ENCODE measurements around the gene METTL25B. TPM values are rescaled to one million over a fixed set of nuclear protein-coding genes. Genes with fewer than 3 reads are reported as not detected.
"Not testable (repeated sequence)": the region's sequence is repeated elsewhere in the genome, so short reads cannot be mapped to it uniquely, and the experiment has no call there.

METTL25B gene
- total RNA-seq, 4 donors from 2014 or later, result 9.7 to 44.9 (median 17.6) TPM

GRCh38 chr1:156756355-156756754 lies 28.1 kb downstream of the METTL25B start:
- Histone ChIP-seq H3K27me3 (no peaks in the 10 kb centered on the region), H3K27ac (no peak overlapping the region), H3K4me1 (peaks cover 0 to 20% (median 9%) of the 10 kb centered on the region in 3 donors), H3K36me3 (no peaks in the 10 kb centered on the region), H3K4me3 (no peak overlapping the region), H3K9me3 (no peaks in the 10 kb centered on the region)
- WGBS, 2 donors, result 87 to 100% methylated on average over 1 of the region's 1 CpG
- DNase-seq, result no peak
- intact Hi-C loops (cut with DNase I), result no loop called here
- no peak for TF ChIP-seq POLR2A (IDR thresholded peaks at IDR 0.05)
- TF ChIP-seq, protein P1, sequence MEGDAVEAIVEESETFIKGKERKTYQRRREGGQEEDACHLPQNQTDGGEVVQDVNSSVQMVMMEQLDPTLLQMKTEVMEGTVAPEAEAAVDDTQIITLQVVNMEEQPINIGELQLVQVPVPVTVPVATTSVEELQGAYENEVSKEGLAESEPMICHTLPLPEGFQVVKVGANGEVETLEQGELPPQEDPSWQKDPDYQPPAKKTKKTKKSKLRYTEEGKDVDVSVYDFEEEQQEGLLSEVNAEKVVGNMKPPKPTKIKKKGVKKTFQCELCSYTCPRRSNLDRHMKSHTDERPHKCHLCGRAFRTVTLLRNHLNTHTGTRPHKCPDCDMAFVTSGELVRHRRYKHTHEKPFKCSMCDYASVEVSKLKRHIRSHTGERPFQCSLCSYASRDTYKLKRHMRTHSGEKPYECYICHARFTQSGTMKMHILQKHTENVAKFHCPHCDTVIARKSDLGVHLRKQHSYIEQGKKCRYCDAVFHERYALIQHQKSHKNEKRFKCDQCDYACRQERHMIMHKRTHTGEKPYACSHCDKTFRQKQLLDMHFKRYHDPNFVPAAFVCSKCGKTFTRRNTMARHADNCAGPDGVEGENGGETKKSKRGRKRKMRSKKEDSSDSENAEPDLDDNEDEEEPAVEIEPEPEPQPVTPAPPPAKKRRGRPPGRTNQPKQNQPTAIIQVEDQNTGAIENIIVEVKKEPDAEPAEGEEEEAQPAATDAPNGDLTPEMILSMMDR (IDR thresholded peaks at IDR 0.05), result no peak

GRCh38 chr1:156757572-156758253 lies 29.4 kb downstream of the METTL25B start:
- H3K9me3 ChIP-seq; H3K36me3 ChIP-seq; H3K27ac ChIP-seq; intact Hi-C loops (cut with DNase I); DNase-seq; H3K27me3 ChIP-seq; H3K4me3 ChIP-seq: not testable (repeated sequence)
- peaks cover 0 to 13% (median 9%) of the 10 kb centered on the region in 3 donors for H3K4me1 ChIP-seq
- WGBS, 2 donors, result 86 to 94% methylated on average over 10 of the region's 10 CpGs

DNA sequence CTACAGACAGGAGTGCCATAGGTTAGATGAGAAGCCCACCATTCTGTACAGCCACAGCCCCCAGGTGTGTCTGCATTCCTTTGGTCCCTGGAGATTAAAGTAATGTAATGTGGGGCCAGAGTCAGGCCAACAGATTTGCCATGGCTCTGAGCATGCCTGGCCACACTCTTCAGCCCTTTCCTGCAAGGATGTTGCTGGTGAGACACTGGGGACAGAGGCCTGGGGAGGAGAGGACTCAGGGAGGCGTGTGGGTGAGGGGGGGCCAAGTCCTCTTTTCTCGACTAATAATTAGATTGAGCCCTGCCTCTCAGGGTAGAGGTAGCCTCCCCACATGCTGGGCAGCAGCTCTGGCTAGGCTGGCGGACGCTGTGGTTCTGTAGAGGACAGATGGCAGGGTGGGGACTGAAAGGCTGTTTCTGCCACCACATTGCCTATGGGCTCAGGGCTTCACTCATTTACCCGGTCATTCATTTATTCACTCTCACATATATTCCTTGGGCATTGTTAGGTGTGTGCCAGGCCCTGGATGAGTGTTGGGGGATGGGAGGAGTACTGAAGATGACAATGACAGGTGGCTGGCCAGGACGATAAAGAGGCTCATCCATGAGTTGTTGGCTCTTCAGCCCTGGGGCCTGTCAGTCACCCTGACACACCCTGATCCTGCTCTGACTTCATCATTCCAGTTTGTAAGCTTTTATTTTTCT lies 32.0 kb downstream of the METTL25B start:
- DNase-seq, result no peak
- WGBS, 2 donors, result 51 to 68% methylated on average over 2 to 3 of the region's 6 CpGs
- TF ChIP-seq POLR2A (IDR thresholded peaks at IDR 0.05), result no peak
- TF ChIP-seq, protein P1 (IDR thresholded peaks at IDR 0.05), result no peak
- Histone ChIP-seq H3K36me3 (no peaks in the 10 kb centered on the region), H3K4me1 (no peaks in the 10 kb centered on the region), H3K27ac (no peak overlapping the region), H3K27me3 (no peaks in the 10 kb centered on the region), H3K9me3 (no peaks in the 10 kb centered on the region), H3K4me3 (no peak overlapping the region)
- intact Hi-C loops (cut with DNase I), result no loop called here

DNA sequence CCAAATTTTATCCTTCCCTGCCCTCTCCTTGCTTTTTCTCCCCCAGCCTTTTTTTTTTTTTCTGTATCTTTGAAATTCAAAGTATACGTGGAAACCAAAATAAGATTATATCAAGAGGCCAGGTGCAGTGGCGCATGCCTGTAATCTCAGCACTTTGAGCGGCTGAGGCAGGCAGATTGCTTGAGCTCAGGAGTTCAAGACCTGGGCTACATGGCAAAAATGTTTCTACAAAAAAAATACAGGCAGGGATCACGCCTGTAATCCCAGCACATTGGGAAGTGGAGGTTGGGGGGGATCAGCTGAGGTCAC lies 32.5 kb downstream of the METTL25B start:
- no peaks in the 10 kb centered on the region for H3K27me3 ChIP-seq
- WGBS, 2 donors, result 77 to 83% methylated on average over 2 to 4 of the region's 4 CpGs
- intact Hi-C loops (cut with DNase I), result no loop called here

GRCh38 chr1:156765136-156765535 lies 36.9 kb downstream of the METTL25B start:
- intact Hi-C loops (cut with DNase I), result not testable (repeated sequence)

More for the DNA sequence above, 32.5 kb downstream of the METTL25B start:
- H3K9me3 ChIP-seq, result no peaks in the 10 kb centered on the region
- no peak for DNase-seq
- H3K36me3 ChIP-seq, result no peaks in the 10 kb centered on the region
- H3K27ac ChIP-seq, result no peak overlapping the region
- TF ChIP-seq, protein P1 (IDR thresholded peaks at IDR 0.05), result no peak
- TF ChIP-seq POLR2A (IDR thresholded peaks at IDR 0.05), result no peak
- peaks cover 0 to 3% (median 1%) of the 10 kb centered on the region in 3 donors for H3K4me1 ChIP-seq
- no peak overlapping the region for H3K4me3 ChIP-seq

GRCh38 chr1:156765666-156766065 lies 37.4 kb downstream of the METTL25B start:
- TF ChIP-seq, protein P1 (IDR thresholded peaks at IDR 0.05), result no peak
- TF ChIP-seq POLR2A (IDR thresholded peaks at IDR 0.05), result no peak
- intact Hi-C loops (cut with DNase I), result no loop called here
- no peak for DNase-seq
- Histone ChIP-seq H3K36me3 (peaks cover 0 to 8% (median 0%) of the 10 kb centered on the region in 3 donors), H3K27ac (peak overlapping the region in 2 of 4 donors; percentile 84 to 98), H3K4me3 (peak overlapping the region in 1 of 4 donors; percentile 77), H3K9me3 (no peaks in the 10 kb centered on the region), H3K4me1 (peaks cover 17 to 43% (median 30%) of the 10 kb centered on the region in 3 donors), H3K27me3 (no peaks in the 10 kb centered on the region)
- WGBS, 2 donors, result 73 to 88% methylated on average over 2 to 5 of the region's 5 CpGs

More at GRCh38 chr1:156765136-156765535, 36.9 kb downstream of the METTL25B start:
- H3K4me3 ChIP-seq, H3K27me3 ChIP-seq, H3K36me3 ChIP-seq, DNase-seq, H3K27ac ChIP-seq, H3K9me3 ChIP-seq: not testable (repeated sequence)
- WGBS, 2 donors, result 92 to 96% methylated on average over 14 to 15 of the region's 15 CpGs
- peaks cover 13 to 38% (median 26%) of the 10 kb centered on the region in 3 donors for H3K4me1 ChIP-seq
